ENCODE measurements around the gene TBC1D14. TPM values are rescaled to one million over a fixed set of nuclear protein-coding genes. Genes with fewer than 3 reads are reported as not detected.

TBC1D14 gene
- total and polyA plus RNA-seq, 2 of the 4 experiments (the other 2 are of a cell fraction) = 31.7 to 40.7 TPM

GRCh38 chr4:6938237-6938636 lies 28.6 kb downstream of the TBC1D14 start:
- Histone ChIP-seq H4K91ac (ENCODE audit: insufficient read depth, low read depth, low read length) (peak overlapping the region; percentile 10; the same call in 1 of the 2 replicates), H2BK20ac (ENCODE audit: low read depth, low read length) (no peak overlapping the region), H2AFZ (replicated peaks; ENCODE audit: low read length, poor library complexity) (peak overlapping the region; percentile 14), H4K20me1 (ENCODE audit: insufficient read depth, low read length) (peaks cover 3% of the 10 kb centered on the region), H3K9ac (ENCODE audit: low read depth, low read length) (no peak overlapping the region), H3K9me1 (ENCODE audit: insufficient read depth, low read length) (peaks cover 29% of the 10 kb centered on the region), H3K18ac (ENCODE audit: low read depth, low read length) (no peak overlapping the region), H3K36me3 (ENCODE audit: control insufficient read depth, insufficient read depth, low read length) (no peaks in the 10 kb centered on the region; the same call in none of the 2 replicates), H2BK15ac (ENCODE audit: low read depth, low read length) (no peak overlapping the region), H3K4me1 (ENCODE audit: control insufficient read depth, insufficient read depth, low read length) (peaks cover 26% of the 10 kb centered on the region), H3K27ac (ENCODE audit: insufficient read depth, low read length) (no peak overlapping the region), H2AK5ac (ENCODE audit: low read depth, low read length) (peak overlapping the region; percentile 53; the same call in 1 of the 2 replicates), H3K4me2 (ENCODE audit: low read depth, low read length) (no peak overlapping the region), H4K8ac (ENCODE audit: low read depth in 2 of 2, low read length in 2 of 2) (no peak overlapping the region), H3K23ac (ENCODE audit: low read depth, low read length) (no peak overlapping the region), H2AK9ac (replicated peaks; ENCODE audit: low read depth, low read length, poor library complexity) (peak overlapping the region; percentile 62), H2BK5ac (ENCODE audit: low read depth, low read length, poor library complexity, severe bottlenecking) (no peak overlapping the region), H3K14ac (replicated peaks; ENCODE audit: low read depth, low read length) (no peak overlapping the region), H3K56ac (ENCODE audit: extremely low read depth, insufficient read depth, low read length) (no peak overlapping the region), H4K5ac (ENCODE audit: low read depth, low read length) (no peak overlapping the region), H3K27me3 (ENCODE audit: control insufficient read depth, insufficient read depth, low read length) (no peaks in the 10 kb centered on the region), H3K4me3 (ENCODE audit: insufficient read depth, low read depth, low read length) (no peak overlapping the region), H3K79me1 (ENCODE audit: low read depth in 1 of 2, low read length in 2 of 2) (peaks cover 36 to 53% of the 10 kb centered on the region in 2 experiments), H3K4ac (ENCODE audit: low read depth, low read length) (0 out of 2 replicates have a peak overlapping the region, but pooled peaks have one; percentile 5), H2BK120ac (ENCODE audit: low read depth, low read length) (no peak overlapping the region), H3K9me3 (ENCODE audit: control insufficient read depth, insufficient read depth, low read length) (no peaks in the 10 kb centered on the region)
- WGBS, 2 experiments (ENCODE audit: extremely low coverage in 2 of 2, insufficient read length in 1 of 2) = no CpG with 5 or more reads among the region's 7 CpGs
- in situ Hi-C loops (cut with MboI; ENCODE audit: low sequenced_read_pairs) = no loop called here
- no peak for DNase-seq
- TF ChIP-seq NFE2L2 (IDR thresholded peaks at IDR 0.05; ENCODE audit: low read depth, low read length) (no peak), RCOR1 (IDR thresholded peaks at IDR 0.05; ENCODE audit: insufficient replicate concordance, low read length) (no peak)
- intact Hi-C loops (cut with micrococcal nuclease) = no loop called here
- ATAC-seq (ENCODE audit: low read depth) = no peak
- CTCF ChIA-PET = no interaction called here
- POLR2A ChIA-PET (ENCODE audit: unreplicated experiment) = no interaction called here
- dilution Hi-C loops (cut with HindIII; ENCODE audit: low sequenced_read_pairs, unreplicated experiment) = no loop called here
- no TSS peak for BruUV-seq (replicated peaks)
